ENCODE data around the gene NPHS1. TPM values are rescaled to one million over a fixed set of nuclear protein-coding genes. Genes with fewer than 3 reads are reported as not detected.
"Not testable (repeated sequence)": the region's sequence is repeated elsewhere in the genome, so short reads cannot be mapped to it uniquely, and the experiment has no call there.

NPHS1 gene
- total and polyA plus RNA-seq, 2 experiments from 2014 or later, result not detected

DNA sequence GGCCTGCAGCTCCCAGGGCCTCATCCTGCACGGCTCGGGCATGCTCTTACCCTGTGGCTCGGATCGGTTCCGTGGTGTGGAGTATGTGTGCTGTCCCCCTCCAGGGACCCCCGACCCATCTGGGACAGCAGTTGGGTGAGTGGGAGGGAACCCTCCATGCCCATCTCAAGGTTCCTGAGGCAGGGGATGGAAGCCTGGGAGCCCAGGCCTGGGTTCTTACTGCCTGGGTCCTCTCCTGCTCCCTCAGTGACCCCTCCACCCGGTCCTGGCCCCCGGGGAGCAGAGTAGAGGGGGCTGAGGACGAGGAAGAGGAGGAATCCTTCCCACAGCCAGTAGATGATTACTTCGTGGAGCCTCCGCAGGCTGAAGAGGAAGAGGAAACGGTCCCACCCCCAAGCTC lies 19.3 kb upstream of the NPHS1 start:
- Histone ChIP-seq H2AFZ (no peak overlapping the region), H3K9ac (no peak overlapping the region), H3K9me3 (ENCODE audit: low read depth) (no peaks in the 10 kb centered on the region), H3K27ac (no peak overlapping the region), H3K36me3 (ENCODE audit: low read depth) (no peaks in the 10 kb centered on the region), H3F3A (ENCODE audit: insufficient read depth) (no peaks in the 10 kb centered on the region), H3K79me2 (ENCODE audit: insufficient read depth) (no peaks in the 10 kb centered on the region), H3K4me3 (no peak overlapping the region), H3K9me2 (ENCODE audit: insufficient read depth) (no peaks in the 10 kb centered on the region), H3K27me3 (replicated peaks; ENCODE audit: insufficient read depth) (no peaks in the 10 kb centered on the region; the same call in 1 of the 2 replicates), H3K4me1 (ENCODE audit: insufficient read depth) (no peaks in the 10 kb centered on the region), H4K20me1 (ENCODE audit: insufficient read depth) (no peaks in the 10 kb centered on the region), H3K4me2 (ENCODE audit: unreplicated experiment) (no peak overlapping the region)
- WGBS, 2 experiments (ENCODE audit: low coverage in 1 of 2, low lambda C conversion rate in 2 of 2, missing lambda C conversion rate in 2 of 2), result 48 to 53% methylated on average over 12 of the region's 12 CpGs
- no peak for TF ChIP-seq EZH2 (IDR thresholded peaks at IDR 0.05; ENCODE audit: insufficient read depth, poor library complexity, severe bottlenecking)
- no peak for TF ChIP-seq EZH2phosphoT487 (IDR thresholded peaks at IDR 0.05; ENCODE audit: insufficient read depth, low read depth)
- in situ Hi-C loops (cut with MboI), result no loop called here
- DNase-seq, result no peak

DNA sequence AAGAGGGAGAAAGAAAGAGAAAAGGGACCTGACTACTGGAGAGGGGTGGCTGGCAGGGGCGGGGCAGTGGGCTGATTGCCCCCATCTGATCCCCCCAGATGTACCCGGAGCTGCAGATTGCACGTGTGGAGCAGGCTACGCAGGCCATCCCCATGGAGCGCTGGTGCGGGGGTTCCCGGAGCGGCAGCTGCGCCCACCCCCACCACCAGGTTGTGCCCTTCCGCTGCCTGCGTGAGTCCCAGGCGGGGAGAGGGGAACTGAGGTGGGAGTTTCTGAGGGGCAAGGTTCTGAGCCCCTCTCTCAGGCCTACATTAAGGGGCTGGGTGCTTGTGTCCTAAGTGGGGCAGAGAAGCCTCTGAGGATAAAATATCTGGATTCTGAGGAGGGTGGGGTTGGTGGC lies 18.5 kb upstream of the NPHS1 start:
- H3F3A ChIP-seq (ENCODE audit: insufficient read depth), result no peaks in the 10 kb centered on the region
- no peak overlapping the region for H2AFZ ChIP-seq
- no peaks in the 10 kb centered on the region; the same call in 1 of the 2 replicates for H3K27me3 ChIP-seq (replicated peaks; ENCODE audit: insufficient read depth)
- H3K9ac ChIP-seq, result no peak overlapping the region
- DNase-seq, result no peak
- in situ Hi-C loops (cut with MboI), result no loop called here
- no peaks in the 10 kb centered on the region for H3K4me1 ChIP-seq (ENCODE audit: insufficient read depth)
- no peaks in the 10 kb centered on the region for H4K20me1 ChIP-seq (ENCODE audit: insufficient read depth)
- no peaks in the 10 kb centered on the region for H3K9me3 ChIP-seq (ENCODE audit: low read depth)
- no peaks in the 10 kb centered on the region for H3K79me2 ChIP-seq (ENCODE audit: insufficient read depth)
- H3K4me2 ChIP-seq (ENCODE audit: unreplicated experiment), result no peak overlapping the region
- no peak for TF ChIP-seq EZH2phosphoT487 (IDR thresholded peaks at IDR 0.05; ENCODE audit: insufficient read depth, low read depth)
- H3K4me3 ChIP-seq, result no peak overlapping the region
- H3K36me3 ChIP-seq (ENCODE audit: low read depth), result no peaks in the 10 kb centered on the region
- no peaks in the 10 kb centered on the region for H3K9me2 ChIP-seq (ENCODE audit: insufficient read depth)
- WGBS, 2 experiments (ENCODE audit: low coverage in 1 of 2, low lambda C conversion rate in 2 of 2, missing lambda C conversion rate in 2 of 2), result 68 to 84% methylated on average over 8 to 12 of the region's 12 CpGs
- H3K27ac ChIP-seq, result no peak overlapping the region

DNA sequence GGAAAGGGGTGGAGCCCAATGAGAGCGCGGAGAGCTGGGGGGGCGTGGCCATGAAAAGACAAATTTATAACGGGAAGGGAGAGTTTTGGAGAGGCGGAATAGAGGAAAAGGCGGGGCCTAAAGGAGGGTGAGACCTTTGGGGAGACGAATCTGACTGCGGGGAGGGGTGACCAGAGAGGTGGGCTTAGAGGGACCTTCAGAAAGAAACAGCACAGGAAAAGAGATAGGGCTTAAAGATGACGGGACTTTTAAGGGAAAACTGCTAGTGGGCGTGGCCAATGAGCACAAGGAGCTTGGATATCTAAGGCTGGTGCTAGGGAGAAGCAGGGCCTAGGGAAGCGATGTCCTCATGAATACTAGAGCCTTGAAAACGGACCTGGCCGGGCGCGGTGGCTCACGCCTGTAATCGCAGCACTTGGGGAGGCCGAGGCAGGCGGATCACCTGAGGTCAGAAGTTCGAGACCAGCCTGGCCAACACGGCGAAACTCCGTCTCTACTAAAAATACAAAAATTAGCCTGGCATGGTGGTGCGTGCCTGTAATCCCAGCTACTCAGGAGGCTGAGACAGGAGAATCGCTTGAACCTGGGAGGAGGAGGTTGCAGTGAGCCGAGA lies 17.9 kb upstream of the NPHS1 start:
- 45 to 48% methylated on average over 26 of the region's 26 CpGs for WGBS, 2 experiments (ENCODE audit: low coverage in 1 of 2, low lambda C conversion rate in 2 of 2, missing lambda C conversion rate in 2 of 2)
- H3F3A ChIP-seq (ENCODE audit: insufficient read depth); H3K9me3 ChIP-seq (ENCODE audit: low read depth); H3K4me1 ChIP-seq (ENCODE audit: insufficient read depth); H3K27me3 ChIP-seq (replicated peaks; ENCODE audit: insufficient read depth); H3K27ac ChIP-seq; H2AFZ ChIP-seq; H3K9ac ChIP-seq; H3K79me2 ChIP-seq (ENCODE audit: insufficient read depth); H4K20me1 ChIP-seq (ENCODE audit: insufficient read depth); in situ Hi-C loops (cut with MboI); H3K9me2 ChIP-seq (ENCODE audit: insufficient read depth); H3K36me3 ChIP-seq (ENCODE audit: low read depth): not testable (repeated sequence)
- H3K4me3 ChIP-seq, result peak overlapping the region; percentile 63; the same call in 1 of the 2 replicates
- H3K4me2 ChIP-seq (ENCODE audit: unreplicated experiment), result peak overlapping the region; percentile 61
- DNase-seq, result peak; percentile 52

DNA sequence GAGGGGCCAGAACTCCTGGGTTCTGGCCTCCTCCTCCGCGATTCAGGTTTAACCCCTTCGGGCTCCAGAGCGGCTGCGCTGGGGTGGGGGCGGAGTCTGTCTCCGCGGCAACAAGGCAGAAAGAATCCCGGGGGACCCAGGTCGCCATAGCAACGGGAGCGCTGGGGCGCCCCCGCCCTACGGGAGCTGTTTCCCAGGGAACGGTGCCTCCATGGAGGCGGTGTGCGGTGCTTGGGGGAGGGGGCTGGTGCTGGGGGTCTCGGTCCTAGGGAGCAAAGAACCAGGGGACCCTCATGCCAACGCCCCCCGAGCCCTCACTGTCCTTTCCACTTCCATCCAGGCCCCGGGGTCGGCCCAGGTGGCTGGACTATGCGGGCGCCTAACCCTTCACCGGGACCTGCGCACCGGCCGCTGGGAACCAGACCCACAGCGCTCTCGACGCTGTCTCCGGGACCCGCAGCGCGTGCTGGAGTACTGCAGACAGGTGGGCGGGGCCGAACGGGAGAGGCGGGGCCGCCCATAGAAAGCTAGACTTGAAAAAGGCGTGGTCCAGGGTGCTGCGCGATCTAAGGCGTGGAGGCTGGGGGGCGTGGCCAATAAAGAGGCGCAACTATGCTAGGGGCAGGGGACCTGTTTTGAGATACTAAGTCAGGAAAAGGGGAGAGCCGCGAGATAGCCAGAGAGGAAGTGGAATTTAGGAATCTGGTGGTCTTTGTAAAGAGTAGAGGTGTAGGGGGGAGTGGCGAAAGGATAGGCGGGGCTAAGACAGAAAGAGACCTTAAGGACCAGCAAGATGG lies 17.2 kb upstream of the NPHS1 start:
- no peaks in the 10 kb centered on the region for H3K79me2 ChIP-seq (ENCODE audit: insufficient read depth)
- peak overlapping the region; percentile 63 for H3K4me3 ChIP-seq
- TF ChIP-seq EZH2 (IDR thresholded peaks at IDR 0.05; ENCODE audit: insufficient read depth, poor library complexity, severe bottlenecking) (no peak), EZH2phosphoT487 (IDR thresholded peaks at IDR 0.05; ENCODE audit: insufficient read depth, low read depth) (no peak)
- no peaks in the 10 kb centered on the region for H4K20me1 ChIP-seq (ENCODE audit: insufficient read depth)
- no peaks in the 10 kb centered on the region for H3K9me3 ChIP-seq (ENCODE audit: low read depth)
- H3K36me3 ChIP-seq (ENCODE audit: low read depth), result no peaks in the 10 kb centered on the region
- H3K27me3 ChIP-seq (replicated peaks; ENCODE audit: insufficient read depth), result no peaks in the 10 kb centered on the region; the same call in 1 of the 2 replicates
- H3K9me2 ChIP-seq (ENCODE audit: insufficient read depth), result no peaks in the 10 kb centered on the region
- H3K27ac ChIP-seq, result no peak overlapping the region
- peak; percentile 85 for DNase-seq
- WGBS, 2 experiments (ENCODE audit: low coverage in 1 of 2, low lambda C conversion rate in 2 of 2, missing lambda C conversion rate in 2 of 2), result 2 to 4% methylated on average over 51 of the region's 51 CpGs
- H2AFZ ChIP-seq, result 0 out of 2 replicates have a peak overlapping the region, but pooled peaks have one; percentile 52
- H3K9ac ChIP-seq, result no peak overlapping the region
- H3K4me1 ChIP-seq (ENCODE audit: insufficient read depth), result no peaks in the 10 kb centered on the region
- H3F3A ChIP-seq (ENCODE audit: insufficient read depth), result no peaks in the 10 kb centered on the region
- in situ Hi-C loops (cut with MboI), result no loop called here
- H3K4me2 ChIP-seq (ENCODE audit: unreplicated experiment), result peak overlapping the region; percentile 61
